HEK293T (cell line): ENCODE results near the gene SCAF8.

Experiments
- ARNT ChIP-seq: fragments of 450-650 bp; IDR thresholded peaks from 2 replicates; pipeline ENCODE4 v1.6.1; 2017; ENCODE audit warnings: mild to moderate bottlenecking
- BHLHE40 ChIP-seq: fragments of 450-650 bp; IDR thresholded peaks from 2 replicates; pipeline ENCODE4 v1.6.1; 2016; ENCODE audit warnings: mild to moderate bottlenecking, moderate library complexity, borderline replicate concordance
- CTBP1 ChIP-seq: fragments of 450-650 bp; IDR thresholded peaks from 2 replicates; pipeline ENCODE4 v1.6.1; 2016; ENCODE audit warnings: borderline replicate concordance
- FOXA1 ChIP-seq: fragments of 450-650 bp; IDR thresholded peaks from 2 replicates; pipeline ENCODE4 v1.6.1; 2016; ENCODE audit warnings: mild to moderate bottlenecking
- FOXK2 ChIP-seq: fragments of 450-650 bp; IDR thresholded peaks from 2 replicates; pipeline ENCODE4 v1.6.1; 2016; ENCODE audit warnings: mild to moderate bottlenecking
- HDGF ChIP-seq: fragments of 450-650 bp; IDR thresholded peaks from 2 replicates; pipeline ENCODE4 v1.6.1; 2017; ENCODE audit warnings: antibody characterized with exemption, borderline replicate concordance
- NFRKB ChIP-seq: fragments of 450-650 bp; IDR thresholded peaks from 2 replicates; pipeline ENCODE4 v1.6.1; 2016; ENCODE audit warnings: mild to moderate bottlenecking, moderate library complexity
- SP1 ChIP-seq: fragments of 450-650 bp; IDR thresholded peaks from 2 replicates; pipeline ENCODE4 v1.6.1; 2017
- SUZ12 ChIP-seq: fragments of 450-650 bp; IDR thresholded peaks from 2 replicates; pipeline ENCODE4 v1.6.1; 2016; ENCODE audit warnings: mild to moderate bottlenecking
- TARDBP ChIP-seq: fragments of 450-650 bp; IDR thresholded peaks from 2 replicates; pipeline ENCODE4 v1.6.1; 2016
- ZNF384 ChIP-seq: fragments of 450-650 bp; IDR thresholded peaks from 2 replicates; pipeline ENCODE4 v1.6.1; 2016

- TF ChIP-seq BHLHE40 = no peak
- TF ChIP-seq SP1 = no peak
- TF ChIP-seq FOXA1 = no peak
- TF ChIP-seq ZNF384 = no peak
- TF ChIP-seq CTBP1 = no peak
- no peak for TF ChIP-seq HDGF
- no peak for TF ChIP-seq ARNT
- no peak for TF ChIP-seq SUZ12
- TF ChIP-seq TARDBP = no peak
- no peak for TF ChIP-seq NFRKB
- no peak for TF ChIP-seq FOXK2
Measured at GRCh38 chr6:154791556-154792317, 58.5 kb downstream of the SCAF8 start.
